HG03064 (cell line): ENCODE results near the gene CD200.
A peak's percentile ranks its signal among the peaks of the same experiment; 100 is the strongest.

Source experiments
- ATAC-seq: cut with Tn5 transposase; IDR thresholded peaks from one replicate; pipeline ENCODE4 v1.9.1; 2021; ENCODE audit warnings: low read depth; ENCODE audit not compliant: unreplicated experiment

Gene CD200, protein sequence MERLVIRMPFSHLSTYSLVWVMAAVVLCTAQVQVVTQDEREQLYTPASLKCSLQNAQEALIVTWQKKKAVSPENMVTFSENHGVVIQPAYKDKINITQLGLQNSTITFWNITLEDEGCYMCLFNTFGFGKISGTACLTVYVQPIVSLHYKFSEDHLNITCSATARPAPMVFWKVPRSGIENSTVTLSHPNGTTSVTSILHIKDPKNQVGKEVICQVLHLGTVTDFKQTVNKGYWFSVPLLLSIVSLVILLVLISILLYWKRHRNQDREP

GRCh38 chr3:112333002-112333380 is at the start of gene CD200:
Gene CD200, plus strand, starts transcription at chr3:112333156. Its CDS starts 57 bp downstream, at chr3:112333213.
- peak; percentile 48 for ATAC-seq

DNA sequence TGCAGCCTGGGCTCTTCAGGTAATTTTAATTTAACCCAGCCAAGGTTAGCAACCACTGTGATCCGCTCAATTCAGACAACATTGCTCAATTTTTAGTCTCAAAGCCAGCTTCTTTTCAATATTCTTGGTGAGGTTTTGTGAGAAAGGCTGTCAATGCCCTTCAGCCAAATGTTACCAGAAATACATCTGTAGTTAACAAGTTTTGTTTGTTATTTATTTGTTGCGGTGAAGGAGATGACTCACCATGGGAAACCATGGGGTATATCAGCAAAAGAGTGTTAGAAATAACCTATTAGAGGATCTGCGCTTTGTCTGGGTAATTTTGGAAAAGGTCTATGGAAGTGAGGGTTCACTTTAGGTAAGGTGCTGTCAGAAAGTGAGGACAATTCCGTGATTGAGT is 43.9 kb upstream of the CD200 start:
- no peak for ATAC-seq

GRCh38 chr3:112293368-112294321 is 39.3 kb upstream of the CD200 start, which contains the start of gene SLC9C1:
Gene SLC9C1, minus strand, starts transcription at chr3:112294216. Its CDS starts 7,425 bp downstream, at chr3:112286791.
- ATAC-seq: no peak

- ATAC-seq: no peak
Observed at GRCh38 chr3:112297714-112298113, 35.2 kb upstream of the CD200 start.

DNA sequence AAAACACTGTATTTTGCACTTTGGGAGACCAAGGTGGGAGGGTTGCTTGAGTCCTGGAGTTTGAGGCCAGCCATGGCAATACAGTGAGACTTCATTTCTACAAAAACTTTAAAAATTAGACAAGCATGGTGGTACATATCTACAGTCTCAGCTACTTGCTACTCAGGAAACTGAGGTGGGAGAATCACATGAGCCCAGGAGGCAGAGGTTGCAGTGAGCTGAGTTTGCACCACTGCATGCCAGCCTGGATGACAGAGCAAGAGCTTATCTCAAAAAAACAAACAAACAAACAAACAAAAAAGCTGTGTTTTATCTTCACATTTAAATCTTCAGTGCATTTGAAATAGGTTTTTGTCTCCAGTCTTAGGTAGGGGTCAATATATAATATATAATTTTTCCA is 34.2 kb upstream of the CD200 start:
- no peak for ATAC-seq

DNA sequence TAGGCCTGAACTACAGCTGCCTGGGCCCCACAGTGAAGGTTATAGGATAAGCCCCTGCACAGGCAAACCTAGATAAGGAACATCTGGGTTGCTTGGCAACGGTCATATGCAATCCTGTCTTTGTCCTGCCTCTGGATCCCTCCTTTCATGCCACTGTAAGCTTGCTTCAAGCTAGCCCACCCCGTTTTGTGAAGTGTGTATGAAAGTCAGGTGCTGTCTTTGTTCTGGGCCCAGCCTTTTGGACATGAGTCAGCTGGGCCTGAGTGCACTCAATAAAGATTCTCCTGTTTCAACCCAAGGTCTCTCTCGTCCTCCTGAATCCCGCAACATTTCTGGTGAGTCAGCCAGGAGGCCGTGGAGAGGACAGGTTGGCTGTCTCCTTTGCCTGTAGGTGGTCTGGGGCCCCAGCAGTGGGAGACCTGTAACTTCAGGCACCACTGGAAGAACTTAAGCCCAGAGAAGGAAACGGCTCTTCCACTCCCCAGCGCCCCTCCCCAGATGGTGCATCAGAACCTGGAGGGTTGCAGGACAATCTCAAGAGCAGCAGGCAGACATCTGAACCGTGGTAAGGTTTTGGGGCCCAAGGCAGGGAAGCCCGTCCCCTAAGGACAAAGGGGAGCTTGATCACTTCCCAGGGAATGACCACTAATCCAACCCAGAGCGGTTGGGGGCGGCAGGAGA is 30.7 kb upstream of the CD200 start:
- no peak for ATAC-seq

DNA sequence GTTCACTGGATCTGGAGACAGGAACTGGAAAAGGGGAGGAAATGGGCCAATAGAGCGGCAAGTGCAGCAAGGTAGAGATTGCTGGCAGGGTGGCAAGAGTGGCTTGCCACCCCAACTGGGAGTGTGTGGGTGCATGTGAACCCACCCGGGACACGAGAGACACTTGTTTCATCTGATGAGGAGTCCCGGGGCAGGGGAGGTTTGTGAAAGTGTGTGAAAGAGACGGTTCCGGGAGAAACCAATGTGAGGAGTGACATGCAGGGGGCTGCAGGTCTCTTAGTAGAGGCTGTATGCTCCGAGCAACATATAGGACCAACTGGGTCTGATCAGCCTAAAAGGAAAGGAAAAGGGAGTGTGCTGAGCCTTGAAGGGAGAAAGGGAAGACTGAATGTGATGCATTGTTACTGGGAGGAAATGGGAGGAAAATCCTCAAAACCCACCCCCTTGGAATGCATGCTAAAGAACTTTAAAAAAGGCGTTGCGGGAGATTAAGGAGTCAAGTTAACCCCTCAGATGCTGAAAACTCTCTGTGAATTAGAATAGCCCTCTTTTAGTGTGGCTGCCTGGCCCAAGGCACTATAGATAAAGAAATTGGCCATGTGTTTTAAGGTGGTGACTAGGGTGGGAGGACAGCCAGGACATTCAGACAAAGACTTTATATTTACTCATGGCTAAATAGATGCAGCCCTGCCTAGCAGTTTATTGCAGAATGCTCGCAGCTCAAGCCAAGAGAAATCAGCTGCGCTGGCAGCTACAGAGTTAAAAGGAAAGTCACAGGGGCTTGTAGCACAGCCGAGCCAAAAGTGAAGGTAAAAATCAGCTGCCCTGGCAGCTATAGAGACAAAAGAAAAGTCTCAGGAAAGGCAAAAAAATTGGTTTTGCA is 29.8 kb upstream of the CD200 start:
- ATAC-seq: no peak

- no peak for ATAC-seq
Observed at GRCh38 chr3:112303764-112304325, 29.1 kb upstream of the CD200 start.

DNA sequence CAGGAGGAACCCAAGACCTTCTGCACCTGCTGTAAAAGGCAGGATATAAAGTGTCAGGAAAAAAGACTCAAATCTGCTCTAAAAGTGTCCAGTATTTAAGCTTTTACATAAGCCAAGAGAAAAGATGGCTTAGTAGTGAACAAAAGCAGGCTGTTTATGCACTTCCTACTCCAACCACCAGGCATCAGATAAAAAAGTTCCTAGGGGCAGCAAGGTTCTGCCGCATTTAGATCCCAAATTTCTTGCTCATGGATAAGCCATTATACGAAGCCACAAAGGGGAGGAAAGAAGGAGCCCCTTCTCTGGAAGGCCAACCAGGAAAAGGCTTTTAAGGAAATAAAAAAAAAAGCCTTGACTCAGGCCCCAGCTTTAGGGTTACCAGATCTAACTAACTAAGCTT is 28.3 kb upstream of the CD200 start:
- no peak for ATAC-seq

DNA sequence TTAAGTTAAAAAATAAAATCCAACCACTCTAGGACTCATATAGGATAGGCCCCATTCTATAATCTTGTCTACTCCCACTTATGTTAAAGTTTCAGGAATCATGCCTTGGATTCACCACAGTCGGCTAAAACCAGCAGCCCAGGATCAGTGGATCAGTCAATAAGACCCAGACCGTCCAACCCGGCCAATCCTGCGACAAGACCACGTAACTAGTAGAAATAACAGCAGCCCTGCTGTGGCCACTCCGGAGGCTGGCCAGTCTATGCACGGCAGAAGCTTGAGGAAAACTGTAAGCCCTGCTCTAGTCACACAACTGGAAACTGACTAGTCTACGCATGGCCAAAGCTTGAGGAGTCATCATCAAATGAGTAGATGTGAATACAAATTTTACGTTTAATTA is 26.1 kb upstream of the CD200 start:
- no peak for ATAC-seq

DNA sequence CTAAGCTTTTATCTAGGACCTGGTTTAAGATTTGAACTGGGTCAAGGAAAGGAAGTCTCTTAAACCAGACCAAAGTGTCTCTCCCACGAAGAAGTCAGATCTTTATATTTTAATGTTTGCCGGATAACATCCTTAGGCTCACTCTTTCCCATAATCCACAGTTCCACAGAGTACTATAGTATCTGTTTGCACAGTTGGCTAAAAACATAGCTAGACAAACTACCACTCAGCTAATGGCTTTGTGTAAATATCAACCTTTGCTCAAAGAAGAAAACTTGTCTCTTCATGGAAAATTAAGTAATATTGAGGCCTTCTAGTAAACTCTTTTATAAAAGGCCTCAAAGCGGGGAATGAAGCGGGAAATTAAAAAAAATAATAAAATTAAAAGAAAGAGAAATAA is 25.4 kb upstream of the CD200 start:
- ATAC-seq: no peak

DNA sequence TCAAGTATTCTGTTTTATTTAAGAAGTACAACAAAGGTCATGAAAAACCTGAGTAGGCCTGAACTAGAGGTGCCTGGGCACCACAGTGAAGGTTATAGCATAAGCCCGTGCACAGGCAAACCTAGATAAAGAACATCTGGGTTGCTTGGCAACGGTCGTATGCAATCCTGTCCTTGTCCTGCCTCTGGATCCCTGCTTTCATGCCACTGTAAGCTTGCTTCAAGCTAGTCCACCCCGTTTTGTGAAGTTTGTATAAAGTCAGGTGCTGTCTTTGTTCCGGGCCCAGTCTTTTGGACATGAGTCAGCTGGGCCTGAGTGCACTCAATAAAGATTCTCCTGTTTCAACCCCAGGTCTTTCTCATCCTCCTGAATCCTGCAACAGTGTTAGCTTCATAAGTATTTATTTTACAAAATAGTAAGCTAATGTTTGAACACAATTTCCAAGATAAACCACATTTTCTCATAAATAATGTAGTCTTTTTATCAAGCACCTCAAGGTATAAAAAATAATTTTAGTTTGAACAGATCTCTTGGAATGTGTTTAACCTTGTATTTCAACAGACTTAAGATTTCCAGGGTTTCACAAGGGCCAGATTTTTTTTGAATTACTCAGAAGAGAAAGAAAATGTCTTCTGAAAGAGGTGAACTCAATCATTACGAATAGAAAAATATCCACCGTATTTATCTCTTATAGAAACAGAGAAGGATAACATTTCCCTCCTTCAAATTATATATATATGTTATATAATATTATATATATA is 24.6 kb upstream of the CD200 start:
- no peak for ATAC-seq

- ATAC-seq: no peak
Observed at GRCh38 chr3:112314649-112315048, 18.3 kb upstream of the CD200 start.

DNA sequence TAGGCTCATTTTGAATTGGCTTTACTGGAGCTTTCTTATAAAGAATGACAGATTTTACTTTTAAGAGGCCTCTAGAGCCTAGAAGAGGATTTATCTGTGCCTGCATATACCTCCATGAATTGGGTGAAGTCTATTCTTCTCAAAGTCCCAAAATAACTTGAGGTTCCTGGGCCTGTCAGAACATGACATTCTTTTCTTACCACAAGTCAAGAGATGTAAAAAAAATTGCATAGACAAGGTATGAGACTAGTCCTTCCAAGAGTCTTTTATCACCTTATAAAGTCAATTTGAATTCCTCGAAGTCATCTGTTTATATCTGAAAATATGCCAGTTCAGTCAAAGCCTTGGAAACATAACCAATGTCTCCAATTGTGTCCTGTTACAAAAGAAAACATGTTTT is 17.2 kb upstream of the CD200 start:
- ATAC-seq: no peak

GRCh38 chr3:112319516-112320276 is 13.3 kb upstream of the CD200 start:
- ATAC-seq: no peak

DNA sequence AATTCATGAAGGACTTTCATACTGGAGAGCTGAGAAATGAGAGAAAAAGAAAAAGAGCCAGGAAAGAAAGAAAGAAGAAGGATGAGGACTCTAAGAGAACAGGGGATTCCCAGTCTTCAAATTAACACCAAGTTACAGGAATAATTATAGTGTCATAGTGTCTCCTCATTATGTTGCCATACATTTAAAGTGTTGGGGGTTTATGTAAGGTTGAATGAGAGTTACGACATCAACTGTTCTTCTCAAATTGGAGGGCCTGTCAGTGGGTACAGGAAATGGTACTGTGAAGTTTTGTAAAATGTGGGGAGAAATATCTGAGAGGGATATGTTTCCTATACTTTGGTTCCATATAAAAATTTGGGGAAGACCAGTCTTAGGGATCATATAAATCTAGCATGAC is 12.3 kb upstream of the CD200 start:
- no peak for ATAC-seq

- no peak for ATAC-seq
Observed at GRCh38 chr3:112321867-112322652, 10.9 kb upstream of the CD200 start.
